H1 (cell line): ENCODE measurements around the gene HS6ST2. TPM values are rescaled to one million over a fixed set of nuclear protein-coding genes. Genes with fewer than 3 reads are reported as not detected.

ENCODE experiments used
- ATF2 ChIP-seq: IDR thresholded peaks from 2 replicates; pipeline ENCODE4 v1.6.1; 2012; ENCODE audit warnings: low read length, inconsistent platforms
- TAF1 ChIP-seq: IDR thresholded peaks from 2 replicates; pipeline ENCODE4 v1.6.1; 2011; ENCODE audit warnings: mild to moderate bottlenecking, low read depth, low read length
- polyA plus RNA-seq, 7 experiments: library from polyadenylated mRNA; depleted of rRNA in 3 of 7; stranded (reverse) in 5 of 7; unstranded in 2 of 7; fragments of >200 nt in 5 of 7; fragments of 200-250 nt in 2 of 7; gene quantifications; 1 replicate in 5 of 7; 2 replicates in 1 of 7; 4 replicates in 1 of 7; pipeline versions ENCODE4 v1.2.1 to v1.2.3, GENCODE V29; 2011 to 2013; ENCODE audit warnings: missing spikeins in 2 of 7, mixed read lengths in 2 of 7
- total RNA-seq: library from RNA; stranded (reverse); fragmentation: NEBNext Ultra II Directional; extraction: Animal tissue kit (Norgen Biotek cat#: 25700); gene quantifications from 2 replicates; pipeline ENCODE4 v1.2.1, GENCODE V29; 2021

The HS6ST2 gene
- total and polyA plus RNA-seq, 2 of the 8 experiments (the other 6 are each of a cell fraction or from before 2014, with no cell fraction given) = 3.9 TPM

GRCh38 chrX:132671229-132671641 lies 287.2 kb downstream of the HS6ST2 start (continued):
- TF ChIP-seq ATF2 (peak; percentile 76; the same call in 1 of the 2 replicates), TAF1 (no peak)
